ENCODE measurements around the gene CCDC85C. TPM values are rescaled to one million over a fixed set of nuclear protein-coding genes. Genes with fewer than 3 reads are reported as not detected.

Gene CCDC85C
- total RNA-seq, 2 donors from 2014 or later: 32.8 to 45.8 TPM

GRCh38 chr14:99450266-99450665 is 153.7 kb downstream of the CCDC85C start:
- no peak overlapping the region for H3K4me3 Mint-ChIP-seq

More at GRCh38 chr14:99450266-99450665, 153.7 kb downstream of the CCDC85C start:
- peaks cover 61% of the 10 kb centered on the region for H3K36me3 Mint-ChIP-seq (ENCODE audit: low read depth)
- no peak overlapping the region for H3K4me3 ChIP-seq (ENCODE audit: low read length)
- 95 to 100% methylated on average over 1 to 3 of the region's 3 CpGs for WGBS, 2 experiments (ENCODE audit: insufficient coverage in 1 of 2, insufficient read length in 1 of 2)
- H3K4me1 Mint-ChIP-seq: no peaks in the 10 kb centered on the region
- H3K9me3 ChIP-seq (ENCODE audit: control insufficient read depth, low read length): no peaks in the 10 kb centered on the region
- no peaks in the 10 kb centered on the region for H3K27me3 Mint-ChIP-seq (ENCODE audit: insufficient read depth)
- no peak overlapping the region for H3K9ac ChIP-seq (ENCODE audit: extremely low read depth, low read length, poor library complexity, severe bottlenecking)
- TF ChIP-seq CTCF (conservative IDR thresholded peaks at IDR 0.05): no peak
- no peak for DNase-seq
- H3K27ac Mint-ChIP-seq: no peak overlapping the region
- peaks cover 78% of the 10 kb centered on the region for H3K36me3 ChIP-seq (ENCODE audit: control insufficient read depth, insufficient read depth, low read length)
- no peaks in the 10 kb centered on the region for H3K4me1 ChIP-seq (ENCODE audit: control insufficient read depth, insufficient read depth, low read length)
- H3K27me3 ChIP-seq (ENCODE audit: control insufficient read depth, insufficient read depth, low read length, poor library complexity, severe bottlenecking): no peaks in the 10 kb centered on the region
- no peak overlapping the region for H3K27ac ChIP-seq (ENCODE audit: low read depth, low read length)
- H3K9me3 Mint-ChIP-seq: no peaks in the 10 kb centered on the region

Other genes with a start within 250 kb of the CCDC85C start
- 10 to 100 TPM; 57.8 to 68.1 TPM for gene SETD3, start 123.3 kb downstream of the CCDC85C start, total RNA-seq
- gene CCNK, start 122.8 kb downstream of the CCDC85C start, total RNA-seq: 10 to 100 TPM; 71.5 to 77.1 TPM
- 1 to 10 TPM; 3.0 to 3.4 TPM for gene HHIPL1, start 40.9 kb upstream of the CCDC85C start, total RNA-seq
- gene CYP46A1, start 80.1 kb upstream of the CCDC85C start, total RNA-seq: under 1 TPM; 0.55 to 0.57 TPM
- 10 to 100 TPM; 25.0 to 31.4 TPM for gene EML1, start 189.2 kb upstream of the CCDC85C start, total RNA-seq

Measured in endodermal cell (in vitro differentiated cells).